Effector memory CD4-positive, alpha-beta T cell (primary cell): ENCODE results near the gene VASP.
A peak's percentile ranks its signal among the peaks of the same experiment; 100 is the strongest.

Experiments used
- DNase-seq, 3 donors: peaks; one replicate each; pipeline ENCODE4 v3.0.0-alpha.2; 2020
- H3K27ac ChIP-seq: 2 replicates; pipeline ENCODE4 v1.7.0; 2013; ENCODE audit warnings: mild to moderate bottlenecking, low read length, moderate library complexity; ENCODE audit not compliant: insufficient read depth, poor library complexity, severe bottlenecking
- H3K27me3 ChIP-seq: replicated peaks from 2 replicates; pipeline ENCODE4 v1.7.0; 2013; ENCODE audit warnings: mild to moderate bottlenecking, low read length; ENCODE audit not compliant: insufficient read depth, control insufficient read depth, poor library complexity, severe bottlenecking
- H3K36me3 ChIP-seq: 2 replicates; pipeline ENCODE4 v1.7.0; 2013; ENCODE audit warnings: mild to moderate bottlenecking, low read length, moderate library complexity; ENCODE audit not compliant: control insufficient read depth, insufficient read depth
- H3K4me1 ChIP-seq: 2 replicates; pipeline ENCODE4 v1.7.0; 2013; ENCODE audit warnings: low read length, mild to moderate bottlenecking; ENCODE audit not compliant: control insufficient read depth, insufficient read depth, poor library complexity, severe bottlenecking
- H3K4me3 ChIP-seq: 2 replicates; pipeline ENCODE4 v1.7.0; 2013; ENCODE audit warnings: low read length, low read depth, mild to moderate bottlenecking; ENCODE audit not compliant: insufficient read depth, poor library complexity, severe bottlenecking
- H3K9me3 ChIP-seq: 2 replicates; pipeline ENCODE4 v1.7.0; 2013; ENCODE audit warnings: mild to moderate bottlenecking, low read length, moderate library complexity; ENCODE audit not compliant: control insufficient read depth

Gene VASP

GRCh38 chr19:45553464-45553863 is 46.2 kb downstream of the VASP start:
- Histone ChIP-seq H3K4me3 (no peak overlapping the region), H3K9me3 (no peaks in the 10 kb centered on the region), H3K27ac (no peak overlapping the region), H3K36me3 (no peaks in the 10 kb centered on the region), H3K4me1 (peaks cover 2% of the 10 kb centered on the region), H3K27me3 (no peaks in the 10 kb centered on the region)
- no peak for DNase-seq

GRCh38 chr19:45554481-45554880 is 47.2 kb downstream of the VASP start:
- H3K9me3 ChIP-seq = no peaks in the 10 kb centered on the region
- H3K4me1 ChIP-seq = peaks cover 2% of the 10 kb centered on the region
- DNase-seq = no peak
- H3K36me3 ChIP-seq = no peaks in the 10 kb centered on the region
- H3K4me3 ChIP-seq = no peak overlapping the region
- no peak overlapping the region for H3K27ac ChIP-seq
- no peaks in the 10 kb centered on the region for H3K27me3 ChIP-seq

- Histone ChIP-seq H3K36me3 (no peaks in the 10 kb centered on the region), H3K27me3 (no peaks in the 10 kb centered on the region), H3K27ac (no peak overlapping the region), H3K9me3 (no peaks in the 10 kb centered on the region), H3K4me1 (peaks cover 2% of the 10 kb centered on the region), H3K4me3 (no peak overlapping the region)
- no peak for DNase-seq
Measured at GRCh38 chr19:45556835-45557234, 49.6 kb downstream of the VASP start.

GRCh38 chr19:45558399-45558878 is 51.2 kb downstream of the VASP start:
- Histone ChIP-seq H3K27me3 (no peaks in the 10 kb centered on the region), H3K27ac (no peak overlapping the region), H3K4me1 (peaks cover 9% of the 10 kb centered on the region), H3K36me3 (no peaks in the 10 kb centered on the region), H3K9me3 (no peaks in the 10 kb centered on the region), H3K4me3 (no peak overlapping the region)
- peak; percentile 32 to 50 (median 49) for DNase-seq

- DNase-seq = no peak
- peaks cover 12% of the 10 kb centered on the region for H3K4me1 ChIP-seq
- no peaks in the 10 kb centered on the region for H3K36me3 ChIP-seq
- H3K9me3 ChIP-seq = no peaks in the 10 kb centered on the region
- no peak overlapping the region for H3K4me3 ChIP-seq
- no peak overlapping the region for H3K27ac ChIP-seq
- no peaks in the 10 kb centered on the region for H3K27me3 ChIP-seq
Measured at GRCh38 chr19:45560038-45560437, 52.8 kb downstream of the VASP start.

GRCh38 chr19:45560686-45561085 is 53.4 kb downstream of the VASP start:
- Histone ChIP-seq H3K27me3 (no peaks in the 10 kb centered on the region), H3K4me1 (peaks cover 12% of the 10 kb centered on the region), H3K27ac (no peak overlapping the region), H3K36me3 (no peaks in the 10 kb centered on the region), H3K4me3 (no peak overlapping the region), H3K9me3 (no peaks in the 10 kb centered on the region)
- no peak for DNase-seq

GRCh38 chr19:45564131-45564780 is 57.0 kb downstream of the VASP start:
- H3K9me3 ChIP-seq = no peaks in the 10 kb centered on the region
- no peak for DNase-seq
- H3K4me3 ChIP-seq = no peak overlapping the region
- H3K36me3 ChIP-seq = no peaks in the 10 kb centered on the region
- peaks cover 10% of the 10 kb centered on the region for H3K4me1 ChIP-seq
- H3K27me3 ChIP-seq = no peaks in the 10 kb centered on the region
- H3K27ac ChIP-seq = peak overlapping the region; percentile 18

GRCh38 chr19:45567609-45568008 is 60.3 kb downstream of the VASP start:
- Histone ChIP-seq H3K9me3 (no peaks in the 10 kb centered on the region), H3K36me3 (no peaks in the 10 kb centered on the region), H3K27me3 (no peaks in the 10 kb centered on the region), H3K4me3 (no peak overlapping the region), H3K27ac (no peak overlapping the region), H3K4me1 (peaks cover 7% of the 10 kb centered on the region)
- DNase-seq = no peak

- Histone ChIP-seq H3K36me3 (no peaks in the 10 kb centered on the region), H3K27ac (no peak overlapping the region), H3K4me1 (peaks cover 4% of the 10 kb centered on the region), H3K9me3 (no peaks in the 10 kb centered on the region), H3K4me3 (no peak overlapping the region), H3K27me3 (no peaks in the 10 kb centered on the region)
- no peak for DNase-seq
Measured at GRCh38 chr19:45568732-45569131, 61.5 kb downstream of the VASP start.

GRCh38 chr19:45569619-45570421 is 62.5 kb downstream of the VASP start:
- Histone ChIP-seq H3K27me3 (no peaks in the 10 kb centered on the region), H3K9me3 (no peaks in the 10 kb centered on the region), H3K4me1 (no peaks in the 10 kb centered on the region), H3K4me3 (no peak overlapping the region), H3K27ac (no peak overlapping the region), H3K36me3 (no peaks in the 10 kb centered on the region)
- peak in 2 of 3 donors; percentile 11 to 28 for DNase-seq
